ENCODE measurements around the gene PHETA1.
"Not testable (repeated sequence)": the region's sequence is repeated elsewhere in the genome, so short reads cannot be mapped to it uniquely, and the experiment has no call there.

Gene PHETA1

DNA sequence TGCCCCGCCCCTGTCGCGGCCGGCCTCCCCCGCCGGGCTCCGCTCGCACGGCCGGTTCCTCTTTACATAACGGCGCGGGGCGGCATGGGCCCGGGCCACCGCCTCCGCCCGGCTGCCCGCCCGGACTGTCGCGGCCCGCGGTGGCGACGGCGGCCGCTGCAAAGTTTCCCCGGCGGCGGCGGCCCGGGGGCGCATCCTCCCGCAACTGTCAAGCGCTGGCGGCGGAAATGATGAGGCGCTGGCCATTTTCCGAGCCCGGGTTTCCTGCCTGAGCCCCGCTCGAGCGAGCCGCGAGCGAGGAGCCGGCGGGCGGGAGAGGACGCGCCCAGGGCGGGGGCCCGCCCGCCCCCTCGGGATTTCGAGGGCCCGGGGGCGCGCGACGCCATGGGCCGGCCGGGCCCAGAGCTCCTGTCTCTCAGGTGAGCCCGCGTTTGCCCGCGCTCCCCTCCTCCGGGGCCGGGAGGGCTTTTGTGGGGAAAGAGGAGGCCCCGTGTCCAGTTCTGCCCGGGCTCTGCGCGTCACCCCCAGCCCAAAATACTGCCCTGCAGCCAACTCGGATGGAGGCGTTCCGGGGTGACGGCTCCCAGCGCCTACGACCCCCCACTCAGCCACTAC, 37.1 kb upstream of the PHETA1 start, which contains the start of gene SH2B3:
SH2B3 (plus strand) TSS at position 65 of the 615 bp plus-strand sequence. CDS start 12,223 bp downstream, outside the sequence.
- peak; percentile 57 for DNase-seq (ENCODE audit: insufficient read length, low spot score)
- no peak for FAIRE-seq

DNA sequence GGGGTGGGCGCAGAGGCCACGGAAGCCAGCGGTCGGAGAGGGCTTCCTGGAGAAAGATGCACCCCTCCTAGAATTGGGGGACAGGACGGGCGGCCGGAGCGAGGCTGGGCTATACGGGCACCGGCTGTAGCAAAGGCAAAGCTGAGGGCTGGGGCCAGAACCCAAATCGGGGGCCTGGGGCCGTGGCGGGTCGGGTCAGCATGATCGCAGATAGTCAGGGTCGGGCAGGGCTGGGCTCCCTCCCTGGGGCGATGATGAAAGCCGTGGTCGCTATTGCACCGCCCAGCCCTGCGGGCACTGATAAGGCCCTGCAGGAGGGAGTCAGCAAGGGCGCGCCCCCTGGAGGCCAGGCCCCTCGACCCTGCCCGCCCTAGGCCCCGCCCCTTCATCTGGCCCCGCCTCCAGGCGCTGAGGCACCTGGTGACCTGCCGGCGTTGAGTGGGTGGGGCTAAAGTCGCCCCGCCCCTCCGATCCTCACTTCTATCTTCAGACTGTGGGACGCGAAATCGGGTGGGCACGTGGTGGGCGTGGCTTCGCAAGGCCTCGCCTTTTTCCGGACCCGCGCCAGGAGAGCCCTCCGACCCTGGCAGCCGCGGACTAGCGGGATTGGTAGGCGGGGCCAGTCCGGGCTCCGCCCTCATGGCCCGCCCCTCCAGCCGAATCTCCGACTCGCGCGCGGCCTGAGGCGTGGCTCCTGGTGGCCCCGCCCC, 36.4 kb upstream of the PHETA1 start:
- peak; percentile 94 for DNase-seq (ENCODE audit: insufficient read length, low spot score)
- peak; percentile 64 for FAIRE-seq

DNA sequence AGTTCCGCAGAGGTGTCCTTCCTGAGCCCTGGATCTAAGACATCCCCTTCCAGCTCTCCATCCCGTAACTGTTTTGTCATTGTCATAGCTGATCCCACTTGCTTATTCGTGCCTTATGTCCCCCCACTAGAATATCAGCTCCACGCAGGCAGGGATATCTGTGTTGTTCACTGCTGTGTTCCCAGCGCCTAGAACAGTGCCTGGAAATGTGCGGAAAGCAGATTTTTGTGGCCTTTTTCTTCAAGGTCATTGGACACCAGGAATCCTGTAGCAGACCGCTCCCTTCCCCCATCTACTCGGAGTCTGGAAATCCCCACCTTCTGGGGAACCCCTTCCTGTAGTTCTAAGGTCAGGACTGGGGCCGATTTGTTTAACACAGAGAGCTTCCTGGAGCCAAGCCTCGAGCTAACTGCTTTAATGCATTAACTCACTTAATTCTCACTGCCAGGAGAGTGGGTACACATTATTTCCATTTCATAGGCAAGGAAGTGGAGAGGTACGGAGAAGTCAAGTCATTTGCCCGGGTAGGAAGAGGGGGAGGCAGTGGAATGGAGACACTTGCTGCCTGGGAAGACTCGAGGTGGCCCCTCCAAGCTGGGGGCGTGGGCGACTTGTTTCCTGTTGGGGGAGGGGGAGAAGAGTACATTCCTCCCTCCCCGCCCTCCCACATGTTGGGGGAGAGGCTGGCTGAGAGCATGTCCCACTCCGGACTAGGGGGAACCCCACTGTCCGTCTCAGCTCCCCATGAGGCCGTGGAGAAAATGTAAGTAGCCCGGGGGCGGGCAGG, 35.7 kb upstream of the PHETA1 start:
- DNase-seq (ENCODE audit: insufficient read length, low spot score) (no peak), FAIRE-seq (no peak)

DNA sequence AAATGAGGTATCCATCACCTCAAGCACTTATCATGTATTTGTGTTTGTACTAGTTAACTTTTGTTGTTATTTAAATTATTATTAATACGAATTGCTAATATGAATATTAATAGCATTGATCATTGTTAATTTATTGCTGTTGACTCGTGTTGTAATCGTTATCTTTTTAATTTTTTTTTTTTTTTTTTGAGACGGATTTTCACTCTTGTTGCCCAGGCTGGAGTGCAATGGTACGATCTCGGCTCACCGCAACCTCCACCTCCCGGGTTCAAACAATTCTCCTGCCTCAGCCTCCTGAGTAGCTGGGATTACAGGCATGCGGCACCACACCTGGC, 33.6 kb upstream of the PHETA1 start:
- not testable (repeated sequence) for FAIRE-seq; DNase-seq (ENCODE audit: insufficient read length, low spot score)

DNA sequence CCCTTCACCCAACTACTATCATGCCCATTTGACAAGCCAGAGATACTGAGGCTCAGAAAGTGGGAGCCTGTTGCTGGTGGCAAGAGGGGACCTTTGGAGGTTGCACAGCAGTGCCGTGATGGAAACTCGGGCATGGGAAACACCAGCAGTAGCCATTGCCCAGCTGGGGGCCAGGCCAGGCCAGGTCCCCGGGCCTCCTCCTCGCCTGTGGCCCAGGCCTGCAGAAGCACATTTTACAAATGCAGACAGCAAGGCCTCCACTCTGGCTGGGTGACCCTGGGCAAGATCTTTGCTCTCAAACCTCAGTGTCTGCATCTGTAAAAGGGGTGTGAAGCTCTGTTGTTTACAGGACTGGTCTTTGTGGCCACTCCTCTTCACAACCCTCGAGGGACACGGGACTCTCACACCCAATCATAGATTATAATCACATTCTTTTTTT, 32.3 kb upstream of the PHETA1 start:
- DNase-seq (ENCODE audit: insufficient read length, low spot score) (no peak), FAIRE-seq (no peak)

GRCh38 chr12:111399741-111400404, 31.0 kb upstream of the PHETA1 start:
- DNase-seq (ENCODE audit: insufficient read length, low spot score); FAIRE-seq: not testable (repeated sequence)

- DNase-seq (ENCODE audit: insufficient read length, low spot score) (no peak), FAIRE-seq (no peak)
These were observed 29.6 kb upstream of the PHETA1 start for GRCh38 chr12:111398530-111398929.

GRCh38 chr12:111396726-111397445, 28.0 kb upstream of the PHETA1 start:
- DNase-seq (ENCODE audit: insufficient read length, low spot score) = peak; percentile 81
- no peak for FAIRE-seq

DNA sequence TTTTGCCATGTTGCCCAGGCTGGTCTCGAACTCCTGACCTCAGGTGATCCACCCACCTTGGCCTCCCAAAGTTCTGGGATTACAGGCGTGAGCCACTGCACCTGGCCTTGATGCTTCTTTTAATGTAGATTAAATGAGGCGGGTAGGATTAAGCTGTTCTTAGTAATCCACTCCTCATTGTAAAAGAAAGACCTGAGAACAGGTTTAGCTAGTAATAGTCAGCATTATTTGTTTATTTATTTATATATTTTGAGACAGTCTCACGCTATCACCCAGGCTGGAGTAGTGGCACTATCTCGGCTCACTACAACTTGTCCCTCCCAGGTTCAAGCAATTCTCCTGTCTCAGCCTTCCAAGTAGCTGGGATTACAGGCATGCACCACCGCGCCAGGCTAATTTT, 27.4 kb upstream of the PHETA1 start:
- not testable (repeated sequence) for FAIRE-seq; DNase-seq (ENCODE audit: insufficient read length, low spot score)

DNA sequence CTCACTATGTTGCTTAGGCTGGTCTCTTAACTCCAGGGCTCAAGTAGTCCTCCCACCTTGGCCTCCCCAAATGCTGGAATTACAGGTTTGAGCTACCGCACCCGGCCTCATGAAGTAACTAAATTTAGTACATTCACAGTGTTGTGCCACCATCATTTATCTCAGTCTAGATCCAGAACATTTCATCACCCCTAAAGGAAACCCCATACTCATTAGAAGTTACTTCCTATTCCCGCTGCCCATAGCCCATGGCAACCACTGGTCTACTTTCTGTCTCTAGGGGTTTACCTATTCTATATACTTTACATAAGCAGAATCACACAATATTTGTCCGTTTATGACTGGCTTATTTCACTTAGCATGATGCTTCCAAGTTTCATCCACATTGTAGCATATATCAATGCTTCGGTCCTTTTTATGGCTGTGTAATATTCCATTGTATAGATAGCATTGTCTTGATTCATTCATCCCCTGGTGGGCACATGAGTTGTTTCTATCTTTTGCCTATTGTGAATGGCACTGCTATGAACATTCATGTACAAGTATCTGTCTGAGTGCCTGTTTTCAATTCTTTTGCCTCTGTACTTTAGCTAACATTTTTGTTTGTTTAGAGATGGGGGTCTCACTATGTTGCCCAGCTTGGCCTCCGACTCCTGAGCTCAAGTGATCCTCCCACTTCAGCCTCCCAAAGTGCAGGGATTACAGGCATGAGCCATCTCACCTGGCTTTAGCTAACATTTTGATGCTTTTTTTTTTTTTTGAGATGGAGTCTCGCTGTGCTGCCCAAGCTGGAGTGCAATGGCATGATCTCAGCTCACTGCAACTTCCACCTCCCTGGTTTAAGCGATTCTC, 26.7 kb upstream of the PHETA1 start:
- FAIRE-seq (no peak), DNase-seq (ENCODE audit: insufficient read length, low spot score) (no peak)

DNA sequence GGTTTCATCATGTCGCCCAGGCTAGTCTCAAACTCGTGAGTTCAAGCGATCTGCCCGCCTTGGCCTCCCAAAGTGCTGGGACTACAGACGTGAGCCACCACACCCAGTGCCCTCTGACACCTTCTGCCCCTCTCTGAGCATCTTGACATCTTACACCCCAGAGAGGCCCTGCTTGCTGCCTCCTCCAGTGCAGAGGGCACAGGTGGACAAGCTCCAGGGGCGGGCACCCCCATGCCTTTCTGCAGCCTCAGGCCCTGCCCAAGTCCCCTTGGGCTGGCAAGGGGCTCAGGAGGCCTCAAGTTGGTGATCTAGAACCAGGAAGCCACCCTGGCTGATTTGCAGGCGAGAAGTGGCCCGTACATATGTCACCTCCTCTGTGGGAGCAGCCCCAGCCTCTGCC, 25.6 kb upstream of the PHETA1 start:
- DNase-seq (ENCODE audit: insufficient read length, low spot score) (no peak), FAIRE-seq (no peak)

DNA sequence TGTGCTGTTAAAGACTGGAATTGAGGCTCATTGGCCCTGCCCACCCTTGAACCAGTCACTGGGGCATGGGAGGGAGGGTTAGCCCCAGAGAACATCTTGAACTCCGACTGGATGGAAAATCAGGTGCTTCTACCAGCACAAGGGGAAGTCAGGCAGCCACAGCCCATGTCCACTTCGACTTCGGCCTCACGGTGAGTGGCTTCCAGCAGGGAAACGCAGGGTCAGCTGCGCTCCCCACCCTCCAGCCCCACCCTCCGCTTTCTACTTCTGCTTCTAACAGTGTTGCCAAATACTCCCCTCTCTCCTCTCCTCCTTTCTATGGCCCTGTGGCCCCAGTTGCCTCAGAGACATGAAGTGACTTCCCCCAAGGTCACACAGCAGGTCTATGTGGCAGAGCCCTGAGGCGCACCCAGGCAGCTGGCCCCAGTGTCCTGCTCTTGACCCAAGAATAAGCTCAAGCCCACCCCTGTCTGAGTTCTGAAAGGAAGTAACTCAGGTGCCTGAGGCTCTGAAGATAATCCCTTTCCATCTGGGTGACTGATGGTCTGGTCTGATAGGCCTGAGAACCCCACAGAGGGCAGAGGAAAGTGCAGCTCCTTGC, 24.9 kb upstream of the PHETA1 start:
- DNase-seq (ENCODE audit: insufficient read length, low spot score) = no peak
- FAIRE-seq = no peak

DNA sequence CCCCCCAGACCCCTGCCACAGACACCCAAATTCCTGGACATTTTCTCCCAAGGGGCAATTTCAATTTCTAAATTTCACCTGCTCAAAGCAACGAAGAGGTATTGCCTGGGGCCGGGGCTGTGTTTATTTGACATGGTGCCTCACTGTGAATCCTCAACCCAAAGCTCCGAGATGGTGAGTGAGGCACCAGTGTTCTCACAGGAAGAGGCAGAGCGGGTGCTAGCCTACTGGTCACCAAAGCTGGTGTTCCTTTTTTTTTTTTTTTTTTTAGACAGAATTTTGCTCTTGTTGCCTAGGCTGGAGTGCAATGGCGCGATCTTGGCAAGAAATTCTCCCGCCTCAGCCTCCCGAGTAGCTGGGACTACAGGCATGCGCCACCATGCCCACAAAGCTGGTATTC, 22.0 kb upstream of the PHETA1 start:
- DNase-seq (ENCODE audit: insufficient read length, low spot score) = no peak
- no peak for FAIRE-seq

- FAIRE-seq (no peak), DNase-seq (ENCODE audit: insufficient read length, low spot score) (no peak)
These were observed 20.7 kb upstream of the PHETA1 start for GRCh38 chr12:111389635-111390034.

- DNase-seq (ENCODE audit: insufficient read length, low spot score) = no peak
- FAIRE-seq = no peak
These were observed 18.9 kb upstream of the PHETA1 start for GRCh38 chr12:111387747-111388323.

GRCh38 chr12:111386885-111387284, 18.0 kb upstream of the PHETA1 start:
- no peak for DNase-seq (ENCODE audit: insufficient read length, low spot score)
- FAIRE-seq = no peak

DNA sequence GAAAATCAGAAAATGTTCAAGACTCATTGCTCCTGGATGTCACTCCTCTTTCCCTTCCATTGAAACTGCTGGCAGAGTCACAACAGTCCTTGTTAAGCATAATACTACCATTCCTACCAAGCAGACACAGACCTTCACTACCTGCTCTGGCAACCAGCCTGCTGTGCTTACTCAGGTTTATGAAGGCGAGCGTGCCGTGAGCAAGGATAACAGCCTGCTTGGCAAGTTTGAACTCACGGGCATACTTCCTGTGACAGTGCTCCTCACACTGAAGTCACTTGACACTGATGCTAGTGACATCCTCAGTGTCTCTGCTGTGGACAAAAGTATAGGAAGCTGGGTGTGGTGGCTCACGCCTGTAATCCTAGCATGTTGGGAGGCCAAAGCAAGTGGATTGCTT, 15.7 kb upstream of the PHETA1 start:
- FAIRE-seq (no peak), DNase-seq (ENCODE audit: insufficient read length, low spot score) (no peak)

DNA sequence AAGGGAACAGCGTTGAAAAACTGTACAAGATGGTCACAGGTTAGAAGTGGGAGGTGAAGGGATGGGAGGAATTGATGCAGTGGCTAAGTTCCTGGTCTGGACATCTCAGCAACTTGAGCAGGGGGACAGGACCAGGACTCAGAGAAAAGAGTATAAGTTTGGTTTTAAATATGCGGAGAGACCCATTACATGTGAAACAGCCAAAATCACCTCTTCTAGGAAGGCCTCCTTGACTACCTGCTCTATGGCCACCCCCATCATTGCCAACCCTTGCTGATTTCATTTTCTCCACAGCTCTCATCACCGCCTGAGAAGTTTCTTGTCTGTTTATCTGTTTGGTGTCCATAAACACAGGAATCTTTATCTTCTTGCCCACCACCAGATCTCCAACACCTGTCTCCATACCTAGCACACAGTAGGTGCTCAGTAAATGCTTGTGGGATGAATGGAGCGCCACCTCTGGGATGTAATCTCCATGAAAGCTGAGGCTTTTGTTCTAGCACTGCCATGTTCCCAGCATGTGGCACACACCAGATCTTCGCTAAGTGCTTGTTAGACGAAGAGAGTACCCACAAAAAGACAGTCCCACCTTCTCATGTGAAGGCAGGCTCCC, 11.2 kb upstream of the PHETA1 start:
- FAIRE-seq (no peak), DNase-seq (ENCODE audit: insufficient read length, low spot score) (no peak)
